Panc1 (cell line): ENCODE results near the gene MANF. TPM values are rescaled to one million over a fixed set of nuclear protein-coding genes. Genes with fewer than 3 reads are reported as not detected.

ENCODE experiments used
- ATAC-seq: fragments of 200-7000 bp; cut with Tn5 transposase; 2 replicates; pipeline ENCODE4 v1.9.1; 2020; ENCODE audit warnings: mild to moderate bottlenecking, moderate library complexity
- BruUV-seq: library from RNA; stranded (reverse); fragments of 400-500 nt; replicated peaks from 2 replicates; lab custom pipeline; 2021; lab: Mats Ljungman, UMichigan
- CTCF ChIA-PET: fragments of 300-600 bp; sonication (Branson Sonifier 250); formaldehyde crosslinking; loops from one replicate; lab custom pipeline; 2022; ENCODE audit warnings: antibody characterized with exemption; lab: Charles Lee
- POLR2A ChIA-PET: fragments of 300-600 bp; sonication (Branson Sonifier 250); formaldehyde crosslinking; loops from one replicate; lab custom pipeline; 2022; ENCODE audit warnings: antibody characterized with exemption; lab: Charles Lee
- DNase-seq: peaks from one replicate; pipeline ENCODE4 v3.0.0-alpha.2; 2010; ENCODE audit warnings: low read depth, low spot score
- H3K27ac ChIP-seq: 2 replicates; pipeline ENCODE4 v1.5.1; 2011; ENCODE audit warnings: mild to moderate bottlenecking, low read length, inconsistent platforms
- H3K27me3 ChIP-seq: fragments of 200-500 bp; sonication (Bioruptor generic); 2 replicates; pipeline ENCODE4 v1.6.0; 2014; ENCODE audit warnings: low read length, inconsistent platforms; ENCODE audit not compliant: control insufficient read depth, insufficient read depth
- H3K36me3 ChIP-seq: fragments of 200-500 bp; sonication (Bioruptor generic); 2 replicates; pipeline ENCODE4 v1.5.1; 2014; ENCODE audit warnings: inconsistent platforms, mild to moderate bottlenecking, low read length, moderate library complexity; ENCODE audit not compliant: control insufficient read depth, insufficient read depth
- H3K4me1 ChIP-seq: 2 replicates; pipeline ENCODE4 v1.5.1; 2011; ENCODE audit warnings: inconsistent platforms, mild to moderate bottlenecking, low read length, moderate library complexity; ENCODE audit not compliant: control insufficient read depth, insufficient read depth
- H3K4me3 ChIP-seq, 2 experiments: 2 replicates each; pipeline ENCODE4 v1.5.1; 2011 to 2012; ENCODE audit warnings: low read depth in 2 of 2, low read length in 2 of 2, mild to moderate bottlenecking in 2 of 2, inconsistent platforms in 1 of 2, moderate library complexity in 1 of 2
- H3K9me3 ChIP-seq: fragments of 200-500 bp; sonication (Bioruptor generic); 2 replicates; pipeline ENCODE4 v1.5.1; 2014; ENCODE audit warnings: low read depth, mild to moderate bottlenecking, inconsistent platforms, low read length, moderate library complexity; ENCODE audit not compliant: control insufficient read depth, insufficient read depth
- POLR2AphosphoS5 ChIP-seq: IDR thresholded peaks from 2 replicates; pipeline ENCODE4 v1.6.1; 2012; ENCODE audit warnings: mild to moderate bottlenecking, low read depth, low read length, moderate library complexity
- SIN3A ChIP-seq: IDR thresholded peaks from 2 replicates; pipeline ENCODE4 v1.6.1; 2012; ENCODE audit warnings: low read depth, mild to moderate bottlenecking, low read length, moderate library complexity, borderline replicate concordance; ENCODE audit not compliant: insufficient read depth
- TCF7L2 ChIP-seq: IDR thresholded peaks from 2 replicates; pipeline ENCODE4 v1.6.1; 2011; ENCODE audit warnings: mild to moderate bottlenecking, low read depth, low read length, inconsistent platforms
- in situ Hi-C: cut with HindIII; loops from 2 replicates; pipeline ENCODE4 v1.10.0; 2016; ENCODE audit warnings: low sequenced_read_pairs, low pct_unique_long_range_greater_than_20kb
- intact Hi-C: fragments of 100-400 bp; cut with micrococcal nuclease; formaldehyde crosslinking; loops from one replicate; pipeline ENCODE4 v1.10.0; 2022; ENCODE audit not compliant: unreplicated experiment
- total RNA-seq: library from RNA; stranded (reverse); gene quantifications from one replicate; pipeline ENCODE4 v1.2.1, GENCODE V29; 2021; ENCODE audit not compliant: unreplicated experiment
- TF ChIP-seq, protein P1 (sequence below): fragments of 450-650 bp; IDR thresholded peaks from 2 replicates; pipeline ENCODE4 v1.5.1; 2017; ENCODE audit warnings: mild to moderate bottlenecking
- TF ChIP-seq, protein P2 (sequence below), 2 experiments: IDR thresholded peaks; 2 replicates each; pipeline ENCODE4 v1.6.1; 2011 to 2012; ENCODE audit warnings: low read depth in 2 of 2, control low read depth in 1 of 2, low read length in 1 of 2, mild to moderate bottlenecking in 1 of 2, moderate library complexity in 1 of 2; ENCODE audit not compliant: insufficient read depth in 1 of 2

MANF gene
- total RNA-seq, 1 experiment from 2014 or later = 69.9 TPM

DNA sequence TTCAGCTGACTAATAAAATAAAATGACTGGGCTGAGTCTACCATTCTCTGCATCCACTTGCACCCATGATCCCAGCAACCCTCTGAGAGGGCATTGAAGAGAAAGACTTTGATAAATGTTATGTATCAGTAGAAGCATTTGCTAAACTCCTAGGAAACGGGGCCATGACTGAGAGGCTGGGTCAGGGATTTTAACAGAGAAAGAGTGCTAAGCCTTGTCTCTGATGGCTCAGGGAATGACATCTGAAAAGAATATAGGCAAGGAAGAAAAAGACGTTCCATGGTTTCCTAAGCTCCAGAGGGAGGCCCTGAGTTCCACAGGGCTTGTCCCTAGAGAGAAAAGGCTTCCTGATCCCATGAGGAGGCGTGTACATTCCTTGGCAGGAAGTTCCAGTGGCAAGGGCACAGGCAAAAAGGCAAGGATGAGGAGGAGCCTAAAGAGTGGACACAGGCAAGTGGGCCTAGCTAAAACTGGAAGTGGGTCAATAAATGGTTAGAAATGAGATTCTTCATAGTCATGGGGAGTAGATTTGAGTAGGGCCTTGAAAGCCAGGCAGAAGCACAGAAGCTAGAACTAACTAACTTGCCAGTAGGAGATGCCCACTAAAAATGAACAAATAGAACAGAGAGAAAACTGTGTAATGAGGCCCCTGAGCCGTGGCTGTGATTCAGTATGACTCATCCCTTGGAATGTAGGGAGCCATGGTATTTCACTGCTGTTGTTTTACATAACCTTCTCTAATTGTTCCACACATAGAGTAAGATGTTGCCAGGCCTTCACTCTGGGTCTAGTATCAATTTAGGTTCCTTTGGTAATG lies 44.9 kb upstream of the MANF start:
- intact Hi-C loops (no loop called here), in situ Hi-C loops (no loop called here)
- TF ChIP-seq, protein P1, sequence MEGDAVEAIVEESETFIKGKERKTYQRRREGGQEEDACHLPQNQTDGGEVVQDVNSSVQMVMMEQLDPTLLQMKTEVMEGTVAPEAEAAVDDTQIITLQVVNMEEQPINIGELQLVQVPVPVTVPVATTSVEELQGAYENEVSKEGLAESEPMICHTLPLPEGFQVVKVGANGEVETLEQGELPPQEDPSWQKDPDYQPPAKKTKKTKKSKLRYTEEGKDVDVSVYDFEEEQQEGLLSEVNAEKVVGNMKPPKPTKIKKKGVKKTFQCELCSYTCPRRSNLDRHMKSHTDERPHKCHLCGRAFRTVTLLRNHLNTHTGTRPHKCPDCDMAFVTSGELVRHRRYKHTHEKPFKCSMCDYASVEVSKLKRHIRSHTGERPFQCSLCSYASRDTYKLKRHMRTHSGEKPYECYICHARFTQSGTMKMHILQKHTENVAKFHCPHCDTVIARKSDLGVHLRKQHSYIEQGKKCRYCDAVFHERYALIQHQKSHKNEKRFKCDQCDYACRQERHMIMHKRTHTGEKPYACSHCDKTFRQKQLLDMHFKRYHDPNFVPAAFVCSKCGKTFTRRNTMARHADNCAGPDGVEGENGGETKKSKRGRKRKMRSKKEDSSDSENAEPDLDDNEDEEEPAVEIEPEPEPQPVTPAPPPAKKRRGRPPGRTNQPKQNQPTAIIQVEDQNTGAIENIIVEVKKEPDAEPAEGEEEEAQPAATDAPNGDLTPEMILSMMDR = no peak
- TF ChIP-seq TCF7L2 = no peak
- TF ChIP-seq, protein P2, sequence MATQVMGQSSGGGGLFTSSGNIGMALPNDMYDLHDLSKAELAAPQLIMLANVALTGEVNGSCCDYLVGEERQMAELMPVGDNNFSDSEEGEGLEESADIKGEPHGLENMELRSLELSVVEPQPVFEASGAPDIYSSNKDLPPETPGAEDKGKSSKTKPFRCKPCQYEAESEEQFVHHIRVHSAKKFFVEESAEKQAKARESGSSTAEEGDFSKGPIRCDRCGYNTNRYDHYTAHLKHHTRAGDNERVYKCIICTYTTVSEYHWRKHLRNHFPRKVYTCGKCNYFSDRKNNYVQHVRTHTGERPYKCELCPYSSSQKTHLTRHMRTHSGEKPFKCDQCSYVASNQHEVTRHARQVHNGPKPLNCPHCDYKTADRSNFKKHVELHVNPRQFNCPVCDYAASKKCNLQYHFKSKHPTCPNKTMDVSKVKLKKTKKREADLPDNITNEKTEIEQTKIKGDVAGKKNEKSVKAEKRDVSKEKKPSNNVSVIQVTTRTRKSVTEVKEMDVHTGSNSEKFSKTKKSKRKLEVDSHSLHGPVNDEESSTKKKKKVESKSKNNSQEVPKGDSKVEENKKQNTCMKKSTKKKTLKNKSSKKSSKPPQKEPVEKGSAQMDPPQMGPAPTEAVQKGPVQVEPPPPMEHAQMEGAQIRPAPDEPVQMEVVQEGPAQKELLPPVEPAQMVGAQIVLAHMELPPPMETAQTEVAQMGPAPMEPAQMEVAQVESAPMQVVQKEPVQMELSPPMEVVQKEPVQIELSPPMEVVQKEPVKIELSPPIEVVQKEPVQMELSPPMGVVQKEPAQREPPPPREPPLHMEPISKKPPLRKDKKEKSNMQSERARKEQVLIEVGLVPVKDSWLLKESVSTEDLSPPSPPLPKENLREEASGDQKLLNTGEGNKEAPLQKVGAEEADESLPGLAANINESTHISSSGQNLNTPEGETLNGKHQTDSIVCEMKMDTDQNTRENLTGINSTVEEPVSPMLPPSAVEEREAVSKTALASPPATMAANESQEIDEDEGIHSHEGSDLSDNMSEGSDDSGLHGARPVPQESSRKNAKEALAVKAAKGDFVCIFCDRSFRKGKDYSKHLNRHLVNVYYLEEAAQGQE (IDR thresholded peaks at IDR 0.05; ENCODE audit: insufficient read depth in 1 of 2, low read depth in 2 of 2, low read length in 1 of 2) = no peak
- no peak for TF ChIP-seq SIN3A
- no peak for TF ChIP-seq POLR2AphosphoS5
- peak; percentile 18 for DNase-seq
- H3K27me3 ChIP-seq = no peaks in the 10 kb centered on the region
- H3K4me3 ChIP-seq = no peak overlapping the region
- POLR2A ChIA-PET = interaction anchor here (0.6 kb wide), 1 partner anchor 70 kb away, joined by 11 read pairs; no protein-coding TSS in a partner anchor
- peak; percentile 94 for ATAC-seq
- no peaks in the 10 kb centered on the region for H3K9me3 ChIP-seq
- CTCF ChIA-PET = interaction anchor here (0.6 kb wide), 1 partner anchor 49 kb away, joined by 3 read pairs; no protein-coding TSS in a partner anchor
- no peak overlapping the region for H3K27ac ChIP-seq
- H3K4me1 ChIP-seq = 0 out of 2 replicates have a peak, but pooled peaks cover 4% of the 10 kb centered on the region
- BruUV-seq = no TSS peak
- H3K36me3 ChIP-seq = no peaks in the 10 kb centered on the region

DNA sequence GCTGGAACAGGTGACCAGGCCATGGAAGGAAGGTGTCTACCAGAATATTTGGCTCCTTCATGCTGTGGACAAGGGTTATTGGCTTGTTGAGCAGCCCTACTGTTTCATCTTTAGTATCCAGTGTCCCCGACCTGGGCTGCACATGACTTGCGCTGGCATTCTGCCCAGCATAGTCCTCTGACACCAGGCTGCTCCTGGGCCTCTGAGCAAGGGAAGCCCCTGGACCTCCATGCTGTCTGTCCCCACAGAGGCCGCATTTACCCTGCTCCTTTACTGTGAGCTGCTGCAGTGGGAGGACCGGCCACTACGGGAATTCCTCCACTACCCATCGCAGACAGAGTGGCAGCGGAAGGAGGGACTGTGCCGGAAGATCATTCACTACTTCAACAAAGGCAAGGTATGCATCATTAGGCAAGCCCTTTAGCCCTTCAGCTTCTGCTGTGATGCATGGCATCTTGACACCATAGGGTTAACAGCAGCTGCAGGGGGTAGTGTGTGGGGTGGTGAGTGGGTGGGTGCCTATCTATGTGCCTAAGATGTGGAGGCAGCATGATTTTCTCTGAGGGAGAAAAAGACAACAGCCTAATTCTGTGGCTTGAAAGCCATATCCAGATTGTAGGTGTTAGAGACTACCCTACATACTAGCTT lies 44.0 kb upstream of the MANF start:
- CTCF ChIA-PET = no interaction called here
- Histone ChIP-seq H3K36me3 (no peaks in the 10 kb centered on the region), H3K9me3 (no peaks in the 10 kb centered on the region), H3K27ac (no peak overlapping the region), H3K4me1 (0 out of 2 replicates have a peak, but pooled peaks cover 4% of the 10 kb centered on the region), H3K27me3 (no peaks in the 10 kb centered on the region), H3K4me3 (no peak overlapping the region)
- POLR2A ChIA-PET = no interaction called here
- in situ Hi-C loops = no loop called here
- 0 out of 2 replicates have a peak, but pooled peaks have one; percentile 32 for ATAC-seq
- BruUV-seq = no TSS peak
- DNase-seq = no peak
- TF ChIP-seq, protein P2 (IDR thresholded peaks at IDR 0.05; ENCODE audit: insufficient read depth in 1 of 2, low read depth in 2 of 2, low read length in 1 of 2) = no peak
- TF ChIP-seq POLR2AphosphoS5 (no peak), TCF7L2 (no peak), SIN3A (no peak)
- TF ChIP-seq, protein P1 = no peak
- intact Hi-C loops = no loop called here
